PC-9 (cell line): Measurements from ENCODE around the gene HOXB3.

Source experiments
- CTCF ChIP-seq: fragments of 200-600 bp; sonication (generic); conservative IDR thresholded peaks from 2 replicates; pipeline ENCODE4 v1.6.1; 2017; ENCODE audit warnings: mixed run types, antibody characterized with exemption, mild to moderate bottlenecking, moderate library complexity
- EZH2 ChIP-seq: fragments of 200-600 bp; sonication (generic); IDR thresholded peaks from 2 replicates; pipeline ENCODE4 v1.8.0; 2017; ENCODE audit warnings: antibody characterized with exemption, low read depth

DNA sequence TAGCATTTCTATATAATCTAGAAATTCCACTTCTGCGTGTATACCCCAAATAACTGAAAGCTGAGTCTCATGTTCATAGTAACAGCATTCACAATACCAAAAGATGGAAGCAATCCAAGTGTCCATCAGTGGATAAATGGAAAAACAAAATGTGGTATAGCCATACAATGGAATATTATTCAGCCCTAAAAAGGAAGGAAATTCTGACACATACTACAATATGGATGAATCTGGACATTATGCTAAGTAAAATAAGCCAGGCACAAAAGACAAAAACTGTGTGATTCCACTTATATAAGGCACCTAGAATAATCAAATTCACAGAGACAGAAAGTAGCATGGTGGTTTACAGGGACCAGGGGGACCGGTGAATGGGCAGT lies 79.7 kb downstream of the HOXB3 start:
- no peak for TF ChIP-seq EZH2
- no peak for TF ChIP-seq CTCF
